A549 (cell line): Measurements from ENCODE around the gene ZDHHC11.

ENCODE experiments used
- BCL3 ChIP-seq: fragments of >200 bp; sonication (Bioruptor Twin); formaldehyde crosslinking; IDR thresholded peaks from 3 replicates; pipeline ENCODE4 v1.6.1; 2016
- CHD4 ChIP-seq: fragments of 200-600 bp; sonication (generic); IDR thresholded peaks from 2 replicates; pipeline ENCODE4 v1.6.1; 2016; ENCODE audit warnings: antibody characterized with exemption, mild to moderate bottlenecking, borderline replicate concordance
- CTCF ChIP-seq: fragments of >200 bp; sonication (Bioruptor Twin); formaldehyde crosslinking; IDR thresholded peaks from 3 replicates; pipeline ENCODE4 v1.5.1; 2016
- ESRRA ChIP-seq: fragments of 150-350 bp; IDR thresholded peaks from 2 replicates; pipeline ENCODE4 v1.6.1; 2014; ENCODE audit warnings: mild to moderate bottlenecking, low read length, borderline replicate concordance
- GATA3 ChIP-seq: IDR thresholded peaks from 2 replicates; pipeline ENCODE4 v1.6.1; 2012; ENCODE audit warnings: borderline replicate concordance
- HOXB5 ChIP-seq: fragments of 250-450 bp; sonication (Bioruptor Pico); IDR thresholded peaks from 2 replicates; pipeline ENCODE4 v1.5.0; 2020; ENCODE audit warnings: mild to moderate bottlenecking, moderate library complexity
- KDM1A ChIP-seq: fragments of 200-600 bp; sonication (generic); IDR thresholded peaks from 2 replicates; pipeline ENCODE4 v1.6.1; 2016; ENCODE audit warnings: low read depth, mild to moderate bottlenecking
- MAFK ChIP-seq: fragments of 450-650 bp; IDR thresholded peaks from 2 replicates; pipeline ENCODE4 v1.6.1; 2014; ENCODE audit not compliant: partially characterized antibody
- MAX ChIP-seq: IDR thresholded peaks from 2 replicates; pipeline ENCODE4 v1.6.1; 2012
- MAZ ChIP-seq: fragments of 150-350 bp; IDR thresholded peaks from 2 replicates; pipeline ENCODE4 v1.6.1; 2014; ENCODE audit warnings: antibody characterized with exemption, low read depth, low read length, borderline replicate concordance
- POLR2A ChIP-seq: IDR thresholded peaks from 2 replicates; pipeline ENCODE4 v1.6.1; 2012; ENCODE audit warnings: mild to moderate bottlenecking, low read length
- RAD21 ChIP-seq, 2 experiments: fragments of >200 bp in 1 of 2; sonication (Bioruptor Twin) in 1 of 2; formaldehyde crosslinking in 1 of 2; IDR thresholded peaks in 1 of 2; conservative IDR thresholded peaks in 1 of 2; 2 replicates in 1 of 2; 3 replicates in 1 of 2; pipeline ENCODE4 v1.6.1; 2012 to 2018; ENCODE audit warnings: inconsistent platforms in 1 of 2
- RARB ChIP-seq: fragments of 250-450 bp; sonication (Bioruptor Pico); IDR thresholded peaks from 2 replicates; pipeline ENCODE4 v1.8.0; 2021; ENCODE audit warnings: mild to moderate bottlenecking, moderate library complexity
- RNF2 ChIP-seq: fragments of 200-600 bp; sonication (generic); IDR thresholded peaks from 2 replicates; pipeline ENCODE4 v1.6.1; 2016; ENCODE audit warnings: low read depth, mild to moderate bottlenecking, antibody characterized with exemption, moderate library complexity, borderline replicate concordance

GRCh38 chr5:751496-751895 lies 99.3 kb downstream of the ZDHHC11 start:
- TF ChIP-seq MAFK (no peak), CTCF (no peak), GATA3 (no peak), POLR2A (no peak), RARB (CRISPR knock-in tag) (no peak), CHD4 (no peak), MAZ (no peak), RNF2 (no peak), MAX (no peak), BCL3 (no peak), HOXB5 (CRISPR knock-in tag) (no peak), KDM1A (no peak), ESRRA (no peak), RAD21 (conservative IDR thresholded peaks at IDR 0.05 in 1 of 2, IDR thresholded peaks at IDR 0.05 in 1 of 2) (no peak)
